Raji (cell line): Measurements from ENCODE around the gene NLRP9.

ENCODE experiments used
- POLR2A ChIP-seq: IDR thresholded peaks from 2 replicates; pipeline ENCODE4 v1.6.1; 2011; ENCODE audit warnings: low read depth, low read length, control low read depth; ENCODE audit not compliant: insufficient read depth

Gene NLRP9

DNA sequence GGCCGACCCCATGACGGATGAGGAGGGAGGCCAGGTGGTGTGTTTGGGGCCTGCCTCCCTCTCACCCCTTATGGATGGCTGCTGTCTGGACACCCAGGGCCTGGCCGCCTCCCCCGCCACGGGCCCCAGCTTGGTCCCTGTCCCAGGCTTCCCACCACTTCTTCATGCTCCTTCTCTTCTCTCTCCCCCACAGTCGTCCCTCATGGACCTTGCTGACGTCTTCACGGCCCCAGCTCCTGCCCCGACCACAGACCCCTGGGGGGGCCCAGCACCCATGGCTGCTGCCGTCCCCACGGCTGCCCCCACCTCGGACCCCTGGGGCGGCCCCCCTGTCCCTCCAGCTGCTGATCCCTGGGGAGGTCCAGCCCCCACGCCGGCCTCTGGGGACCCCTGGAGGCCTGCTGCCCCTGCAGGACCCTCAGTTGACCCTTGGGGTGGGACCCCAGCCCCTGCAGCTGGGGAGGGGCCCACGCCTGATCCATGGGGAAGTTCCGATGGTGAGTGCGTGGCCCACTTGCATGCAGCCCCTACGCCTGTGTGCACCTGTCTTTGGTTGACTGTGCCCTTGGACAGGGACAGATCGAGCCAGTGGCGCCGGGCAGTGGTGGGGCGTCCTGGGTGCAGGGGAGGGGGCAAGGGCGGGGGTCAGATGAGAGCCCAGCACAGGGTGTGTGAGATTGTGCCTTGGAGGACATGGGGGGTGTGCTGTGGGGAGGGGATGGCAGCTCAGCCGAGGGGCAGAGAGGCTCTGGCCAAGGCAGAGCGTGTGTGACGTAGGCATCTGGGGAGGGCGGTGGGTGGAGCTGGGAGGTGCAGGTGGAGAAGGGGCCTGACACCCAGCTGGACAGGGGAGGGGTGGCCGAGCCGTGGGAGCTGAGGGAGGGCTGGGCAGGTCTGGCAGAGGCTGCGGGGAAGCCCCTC, 46.4 kb downstream of the NLRP9 start:
- TF ChIP-seq POLR2A = no peak

DNA sequence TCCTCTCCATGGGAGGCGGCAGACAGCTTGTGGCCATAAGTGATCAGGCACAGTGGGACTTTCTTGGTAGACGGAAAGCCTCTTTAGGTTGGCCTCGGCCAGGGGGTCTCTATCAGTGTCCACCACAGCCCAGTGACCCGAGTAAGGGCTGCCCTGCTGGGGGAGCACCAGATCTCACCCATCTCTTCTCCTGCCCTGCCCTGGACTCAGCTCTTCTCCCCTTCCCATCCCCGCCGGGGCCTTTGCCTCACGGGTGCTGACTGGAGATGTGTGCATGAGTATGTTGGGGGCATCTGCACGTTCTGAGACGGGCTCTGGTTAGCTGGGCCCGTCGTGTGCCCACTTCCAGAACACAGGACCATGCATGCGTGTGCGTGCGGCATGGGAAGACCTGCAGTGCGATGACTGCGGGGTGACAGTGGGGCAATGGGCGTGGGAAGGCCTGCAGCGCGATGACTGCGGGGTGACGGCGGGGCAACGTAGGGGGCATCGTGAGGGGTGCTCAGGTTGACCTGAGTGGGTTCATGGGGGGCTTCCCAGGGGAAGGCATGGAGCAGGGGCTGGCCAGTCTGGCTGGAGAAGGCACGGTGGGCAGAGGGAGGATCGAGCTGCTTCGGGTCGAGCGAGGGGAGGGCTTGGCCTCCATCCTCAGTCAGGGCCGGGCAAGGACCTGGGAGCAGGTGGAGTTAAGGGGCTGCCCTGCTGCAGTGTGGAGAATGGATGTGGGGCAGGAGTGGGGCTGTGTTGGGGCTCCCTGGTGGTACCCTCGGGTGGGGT, 47.2 kb downstream of the NLRP9 start:
- no peak for TF ChIP-seq POLR2A

DNA sequence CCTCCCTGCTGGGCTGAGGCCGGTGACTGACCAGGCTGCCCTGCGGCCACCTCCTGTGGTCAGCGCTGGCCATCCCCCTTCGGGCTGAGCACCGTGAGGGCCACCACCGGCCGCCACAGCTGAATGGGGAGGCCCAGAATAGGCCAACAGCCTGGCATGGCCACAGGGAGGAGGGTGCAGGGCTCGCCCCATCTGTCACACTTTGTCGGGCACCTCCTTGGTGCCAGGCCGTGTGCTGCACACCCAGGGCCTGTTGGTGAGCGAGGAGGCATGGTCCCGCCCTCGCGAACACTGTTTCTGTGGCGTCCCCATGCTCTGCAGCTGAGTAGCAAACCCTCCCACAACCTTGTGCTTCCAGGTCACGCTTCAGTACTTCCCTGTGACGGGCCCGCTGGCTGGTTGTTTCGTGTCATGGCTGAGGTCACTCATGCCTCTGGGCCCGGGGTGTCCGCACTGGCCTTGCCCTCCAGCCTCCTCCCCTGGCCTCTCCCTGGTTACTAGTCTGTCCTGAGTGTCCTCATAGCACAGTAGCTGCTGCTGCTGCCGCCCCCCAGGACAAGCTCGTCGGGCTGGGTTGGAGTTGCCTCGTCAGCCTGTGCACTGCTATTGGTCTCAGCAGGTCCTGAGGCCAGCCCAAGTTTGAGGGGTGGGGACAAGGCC, 48.0 kb downstream of the NLRP9 start:
- no peak for TF ChIP-seq POLR2A

DNA sequence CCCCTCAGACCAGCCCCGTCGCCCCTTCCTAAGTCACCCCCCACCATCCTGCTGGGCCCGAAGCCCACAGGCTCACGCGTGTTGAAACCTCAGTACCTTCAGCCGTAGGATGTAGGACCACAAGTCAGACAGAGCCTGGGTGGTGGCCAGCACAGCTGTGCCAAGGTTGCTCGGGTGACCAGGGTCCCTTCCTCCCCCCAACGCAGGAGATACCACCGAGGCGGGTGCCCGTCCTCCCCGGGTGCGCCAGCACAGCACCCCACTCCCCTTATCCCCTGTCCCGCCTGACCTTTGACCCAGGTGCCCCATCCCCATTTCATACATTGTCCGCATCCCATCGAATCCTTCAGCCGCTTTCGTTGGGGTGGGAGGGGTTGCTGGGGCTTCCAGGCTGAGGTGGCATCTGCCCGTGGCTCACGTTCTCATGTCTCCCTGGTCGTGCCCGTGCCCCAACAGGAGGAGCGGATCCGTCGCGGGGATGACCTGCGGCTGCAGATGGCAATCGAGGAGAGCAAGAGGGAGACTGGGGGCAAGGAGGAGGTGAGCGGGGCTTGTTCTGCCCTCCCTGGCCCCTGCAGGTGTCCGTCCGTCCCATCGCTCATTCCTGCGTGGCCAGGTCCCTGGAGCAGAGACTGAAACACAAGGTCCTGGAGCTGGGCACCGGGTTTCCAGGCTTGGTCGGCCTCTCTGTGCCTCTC, 48.6 kb downstream of the NLRP9 start:
- no peak for TF ChIP-seq POLR2A

DNA sequence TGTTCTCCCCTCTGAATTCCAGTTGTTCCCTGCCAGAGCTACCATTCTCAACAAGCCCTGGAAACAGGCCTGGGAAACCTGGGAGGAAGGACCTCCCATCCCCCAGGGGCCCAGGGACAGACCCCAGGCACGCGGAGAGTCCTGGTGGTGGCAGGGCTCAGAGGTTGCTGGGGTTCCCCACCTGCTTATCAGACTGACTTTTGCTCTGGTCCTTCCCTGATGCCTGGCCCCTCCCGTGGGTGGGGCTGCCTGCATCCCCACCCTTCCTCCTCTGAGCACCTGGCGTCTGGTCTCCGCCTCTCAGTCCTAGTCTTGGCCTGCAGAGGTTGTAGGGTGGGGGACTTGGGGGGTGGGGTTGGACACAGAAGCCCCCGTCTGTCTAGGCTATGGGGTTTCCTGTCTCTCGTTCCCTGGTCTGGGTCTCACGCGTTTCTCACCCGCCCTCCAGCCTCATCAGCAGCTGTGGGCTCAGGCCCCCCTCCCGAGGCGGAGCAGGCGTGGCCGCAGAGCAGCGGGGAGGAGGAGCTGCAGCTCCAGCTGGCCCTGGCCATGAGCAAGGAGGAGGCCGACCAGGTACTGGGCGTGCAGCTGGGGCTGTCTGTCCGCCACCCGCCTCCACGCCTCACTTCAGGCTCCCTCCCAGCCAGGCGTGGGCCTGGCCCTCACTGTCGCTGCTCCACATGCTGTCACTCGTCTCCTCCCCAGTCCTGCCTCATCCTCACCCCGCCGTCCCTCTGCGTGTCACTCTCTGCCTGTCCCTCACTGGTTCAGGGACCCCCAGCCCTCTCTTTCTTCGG, 49.6 kb downstream of the NLRP9 start:
- no peak for TF ChIP-seq POLR2A

DNA sequence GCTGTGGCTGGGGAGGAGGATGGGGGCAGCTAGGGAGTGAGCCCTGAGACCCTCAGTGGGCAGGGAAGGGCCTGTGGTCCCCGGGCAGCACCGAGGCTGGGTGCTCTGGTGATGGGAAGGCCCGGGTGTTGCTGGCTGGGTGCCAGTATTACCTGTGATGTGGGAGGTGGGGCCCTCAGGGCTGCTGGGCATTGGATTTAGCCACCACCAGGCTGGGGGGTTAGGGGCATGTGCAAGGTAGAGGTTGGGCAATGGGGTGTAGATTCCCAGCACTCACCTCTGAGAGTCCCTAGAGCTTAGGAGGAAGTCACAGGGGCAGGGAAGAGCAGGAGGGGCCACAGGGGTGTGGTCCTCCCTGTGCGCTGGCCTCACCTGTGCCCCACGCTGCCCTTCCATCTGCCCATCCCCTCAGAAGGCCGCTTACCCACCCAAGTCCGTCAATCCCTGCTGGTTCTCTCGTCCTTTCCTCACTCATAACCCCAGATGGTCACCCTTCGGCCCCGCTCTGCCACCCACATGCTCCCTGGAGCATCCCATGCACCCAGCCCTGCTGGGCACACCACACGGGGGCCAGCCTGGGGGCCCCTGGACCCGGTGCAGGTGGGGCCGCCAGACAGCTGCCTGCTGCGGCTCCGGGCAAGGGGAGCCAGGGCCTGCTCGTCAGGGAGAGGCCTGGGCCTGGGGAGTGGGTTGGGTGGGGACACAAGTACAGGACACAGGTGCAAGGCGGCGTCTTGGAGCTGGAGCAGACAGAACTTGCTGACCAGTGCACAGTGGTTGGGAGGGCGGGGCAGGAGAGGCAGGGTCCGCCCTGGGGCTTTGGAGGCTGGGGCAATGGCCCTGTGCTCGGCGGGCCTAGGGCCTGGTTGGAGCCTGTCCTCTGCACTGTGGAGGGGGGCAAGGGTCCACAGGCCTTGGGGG, 50.7 kb downstream of the NLRP9 start:
- TF ChIP-seq POLR2A = no peak

DNA sequence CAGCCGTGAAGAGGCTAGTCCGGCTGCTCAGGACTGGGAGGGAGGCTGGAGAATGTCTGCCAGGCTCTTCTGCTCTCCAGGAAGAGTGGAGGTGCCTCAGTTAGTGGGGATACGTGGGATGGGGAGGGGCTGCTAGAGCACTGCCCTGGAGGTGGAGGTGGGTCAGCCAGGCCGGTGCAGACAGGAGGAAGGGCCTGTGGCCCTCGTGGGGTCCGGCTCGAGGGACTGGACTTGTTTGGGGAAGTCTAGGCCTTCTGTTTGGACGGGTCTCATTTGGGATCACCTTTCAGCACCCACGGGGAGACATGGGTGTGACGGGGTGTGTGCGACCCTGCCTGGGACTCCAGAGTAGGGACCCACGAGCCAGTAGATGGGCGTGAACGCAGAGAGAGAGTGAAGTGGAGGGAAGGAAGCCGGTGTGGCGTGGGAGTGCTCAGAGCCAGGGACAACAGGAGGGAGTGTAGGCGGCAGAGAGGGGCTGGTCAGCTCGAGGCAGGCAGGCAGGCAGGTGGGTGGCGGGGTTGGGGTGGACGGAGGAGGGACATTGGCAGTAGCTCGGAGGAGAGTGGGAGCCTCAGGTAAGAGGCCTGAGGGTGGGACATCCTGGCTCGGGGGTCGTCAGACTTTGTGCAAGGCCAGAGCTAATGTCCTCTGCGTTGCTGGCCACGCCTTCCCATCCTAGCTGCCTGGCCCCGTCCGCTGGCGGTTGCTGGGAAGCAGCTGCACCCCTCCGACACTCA, 51.7 kb downstream of the NLRP9 start:
- no peak for TF ChIP-seq POLR2A

DNA sequence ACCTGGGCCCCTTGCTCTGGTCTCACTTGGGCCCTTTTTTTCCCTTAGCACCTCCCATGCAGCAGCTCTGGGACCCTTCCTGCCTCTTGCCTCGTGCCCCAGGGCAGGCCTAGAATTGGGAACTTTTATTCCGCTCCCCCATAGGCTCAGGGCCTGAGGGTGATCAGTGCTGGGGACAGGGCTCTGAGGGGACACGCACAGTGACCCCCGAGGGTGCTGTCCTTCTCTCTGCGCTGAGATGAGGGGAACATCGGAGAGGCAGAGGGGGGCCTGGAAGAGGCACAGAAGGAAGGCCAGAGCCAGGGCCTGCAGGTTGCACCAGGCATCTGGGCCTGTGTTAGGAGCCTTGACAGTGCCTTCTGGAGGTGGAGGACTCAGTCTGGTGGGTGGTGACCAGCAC, 52.4 kb downstream of the NLRP9 start:
- TF ChIP-seq POLR2A = no peak

DNA sequence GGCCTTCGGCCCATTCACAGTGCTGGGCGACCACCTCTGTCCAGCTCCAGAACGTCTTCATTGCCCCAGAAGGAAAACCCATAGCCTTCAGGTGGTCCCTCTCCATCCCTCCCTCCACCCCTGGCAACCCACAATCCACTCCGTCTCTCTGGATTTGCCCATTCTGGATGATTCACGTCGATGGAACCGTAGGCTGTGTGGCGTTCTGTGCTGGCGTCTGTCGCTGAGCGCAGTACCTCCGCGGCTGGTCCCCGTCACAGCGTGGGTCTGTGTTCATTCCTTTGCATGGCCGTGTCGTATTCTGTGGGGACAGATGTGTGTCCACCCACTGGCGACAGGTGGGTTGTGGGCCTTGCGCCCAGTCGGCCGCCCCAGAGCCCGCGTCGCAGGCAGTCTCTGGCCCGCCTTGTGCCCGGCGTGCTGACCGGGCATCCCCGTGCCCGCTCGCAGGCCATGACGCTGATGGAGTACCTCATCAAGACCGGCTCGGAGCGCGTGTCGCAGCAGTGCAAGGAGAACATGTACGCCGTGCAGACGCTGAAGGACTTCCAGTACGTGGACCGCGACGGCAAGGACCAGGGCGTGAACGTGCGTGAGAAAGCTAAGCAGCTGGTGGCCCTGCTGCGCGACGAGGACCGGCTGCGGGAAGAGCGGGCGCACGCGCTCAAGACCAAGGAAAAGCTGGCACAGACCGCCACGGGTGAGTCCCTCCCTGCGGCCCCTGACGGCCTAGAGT, 53.1 kb downstream of the NLRP9 start:
- no peak for TF ChIP-seq POLR2A

DNA sequence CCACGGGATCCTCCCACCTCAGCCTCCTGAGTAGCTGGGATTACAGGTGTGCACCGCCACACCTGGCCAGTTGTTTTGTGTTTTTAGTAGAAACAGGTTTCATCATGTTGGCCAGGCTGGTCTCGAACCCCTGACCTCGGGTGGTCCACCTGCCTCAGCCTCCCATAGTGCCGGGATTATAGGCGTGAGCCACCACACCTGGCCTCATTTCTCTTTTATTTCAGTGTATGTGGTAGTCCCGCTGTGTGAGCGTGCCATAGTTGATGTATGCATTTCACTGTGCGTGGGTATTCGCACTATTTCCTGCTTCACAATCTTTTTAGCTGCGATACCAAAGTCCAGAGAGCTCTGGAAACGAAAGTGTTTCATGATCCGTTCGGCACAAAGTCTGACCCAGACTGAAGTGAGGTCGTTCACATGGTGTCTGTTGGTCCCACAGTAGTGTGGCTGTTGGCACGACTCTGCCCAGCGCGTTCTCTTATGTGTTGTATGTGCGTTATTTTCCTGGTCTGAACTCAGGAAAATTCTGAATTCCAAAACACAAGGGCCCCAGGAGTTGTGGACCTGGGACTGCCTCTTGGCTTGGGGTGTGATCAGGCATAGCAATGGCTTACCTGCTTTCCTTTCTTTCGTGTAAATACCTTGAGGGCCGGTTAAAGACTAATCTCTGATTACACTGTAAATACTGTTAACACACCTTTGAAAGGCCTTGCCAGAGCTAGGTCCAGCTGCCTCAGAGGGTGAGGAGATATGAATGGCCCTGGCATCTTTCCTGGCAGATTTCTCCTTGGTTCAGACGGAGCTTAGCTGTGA, 54.5 kb downstream of the NLRP9 start:
- no peak for TF ChIP-seq POLR2A
